Endodermal cell (in vitro differentiated cells): ENCODE results near the gene NPC1L1. TPM values are rescaled to one million over a fixed set of nuclear protein-coding genes. Genes with fewer than 3 reads are reported as not detected.

Source experiments
- DNase-seq: peaks from one replicate; pipeline ENCODE4 v3.0.0-alpha.2; 2017
- H3K27ac ChIP-seq: 2 replicates; pipeline ENCODE4 v1.5.1; 2013; ENCODE audit warnings: mild to moderate bottlenecking, low read depth, low read length, moderate library complexity
- H3K27me3 ChIP-seq: 2 replicates; pipeline ENCODE4 v1.6.1; 2013; ENCODE audit warnings: mild to moderate bottlenecking, low read length, moderate library complexity; ENCODE audit not compliant: insufficient read depth, control insufficient read depth, poor library complexity, severe bottlenecking
- H3K36me3 ChIP-seq: 2 replicates; pipeline ENCODE4 v1.7.0; 2013; ENCODE audit warnings: mild to moderate bottlenecking, low read length, moderate library complexity; ENCODE audit not compliant: control insufficient read depth, insufficient read depth
- H3K4me1 ChIP-seq: one replicate; pipeline ENCODE4 v1.7.0; 2013; ENCODE audit warnings: low read length; ENCODE audit not compliant: control insufficient read depth, insufficient read depth
- H3K4me3 ChIP-seq: 2 replicates; pipeline ENCODE4 v1.5.1; 2013; ENCODE audit warnings: mild to moderate bottlenecking, low read length, moderate library complexity
- H3K9ac ChIP-seq: 2 replicates; pipeline ENCODE4 v1.6.1; 2013; ENCODE audit warnings: mild to moderate bottlenecking, low read length, moderate library complexity; ENCODE audit not compliant: poor library complexity, severe bottlenecking; ENCODE audit errors: extremely low read depth
- H3K9me3 ChIP-seq: 2 replicates; pipeline ENCODE4 v1.6.1; 2013; ENCODE audit warnings: mild to moderate bottlenecking, low read length, moderate library complexity; ENCODE audit not compliant: control insufficient read depth
- H3K27ac Mint-ChIP-seq: 2 replicates; pipeline ENCODE4 v1.8.0; 2020; ENCODE audit warnings: mixed read lengths
- H3K27me3 Mint-ChIP-seq: 2 replicates; pipeline ENCODE4 v1.8.0; 2021; ENCODE audit warnings: mild to moderate bottlenecking, mixed read lengths; ENCODE audit not compliant: insufficient read depth
- H3K36me3 Mint-ChIP-seq: 2 replicates; pipeline ENCODE4 v1.8.0; 2020; ENCODE audit warnings: low read depth, mixed read lengths
- H3K4me1 Mint-ChIP-seq: 2 replicates; pipeline ENCODE4 v1.8.0; 2020; ENCODE audit warnings: mixed read lengths
- H3K4me3 Mint-ChIP-seq: 2 replicates; pipeline ENCODE4 v1.8.0; 2020; ENCODE audit warnings: mild to moderate bottlenecking, moderate library complexity, mixed read lengths
- H3K9me3 Mint-ChIP-seq: 2 replicates; pipeline ENCODE4 v1.8.0; 2020; ENCODE audit warnings: mild to moderate bottlenecking, mixed read lengths
- WGBS, 2 experiments: methylation state at CpG; one replicate each; pipeline versions ENCODE4 v1.1.5 to v1.1.7; 2013; ENCODE audit warnings: missing lambda C conversion rate in 2 of 2, mixed read lengths in 1 of 2; ENCODE audit not compliant: insufficient coverage in 1 of 2, insufficient read length in 1 of 2; 5-methylcytosine and 5-hydroxymethylcytosine counted together
- total RNA-seq, 2 donors: library from RNA; stranded (reverse); fragmentation: NEBNext Ultra II Directional in 1 of 2; extraction: Animal tissue kit (Norgen Biotek cat#: 25700) in 1 of 2; gene quantifications; 2 replicates in 1 of 2; 3 replicates in 1 of 2; pipeline ENCODE4 v1.2.1, GENCODE V29; 2021
- TF ChIP-seq, protein P1 (sequence below): fragments of 200-600 bp; sonication (generic); conservative IDR thresholded peaks from 2 replicates; pipeline ENCODE4 v1.5.0; 2021; ENCODE audit warnings: antibody characterized with exemption, mild to moderate bottlenecking

NPC1L1 gene
- total RNA-seq, 2 donors from 2014 or later = 2.7 to 3.1 TPM

DNA sequence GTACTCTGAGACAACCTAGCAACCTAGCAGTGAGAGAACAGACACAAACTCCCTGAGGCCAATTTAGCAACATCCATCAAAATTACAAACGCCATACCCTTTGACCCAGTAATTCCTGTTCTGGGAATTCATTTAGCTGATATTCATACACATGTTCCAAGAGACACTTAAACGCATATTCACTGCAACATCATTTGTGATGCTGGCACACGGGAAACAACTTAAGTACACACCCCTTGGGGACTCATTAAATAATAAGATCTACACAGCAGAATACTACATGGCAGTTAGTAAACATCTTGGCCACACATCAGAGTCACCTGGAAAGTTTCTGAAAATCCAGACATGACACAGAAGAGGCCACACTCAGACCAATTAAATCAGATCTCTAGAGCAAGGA is 68.3 kb downstream of the NPC1L1 start:
- Histone ChIP-seq H3K27ac (no peak overlapping the region), H3K27me3 (no peaks in the 10 kb centered on the region), H3K9me3 (no peaks in the 10 kb centered on the region), H3K9ac (no peak overlapping the region), H3K36me3 (peaks cover 66% of the 10 kb centered on the region), H3K4me1 (peaks cover 6% of the 10 kb centered on the region), H3K4me3 (no peak overlapping the region)
- TF ChIP-seq, protein P1, sequence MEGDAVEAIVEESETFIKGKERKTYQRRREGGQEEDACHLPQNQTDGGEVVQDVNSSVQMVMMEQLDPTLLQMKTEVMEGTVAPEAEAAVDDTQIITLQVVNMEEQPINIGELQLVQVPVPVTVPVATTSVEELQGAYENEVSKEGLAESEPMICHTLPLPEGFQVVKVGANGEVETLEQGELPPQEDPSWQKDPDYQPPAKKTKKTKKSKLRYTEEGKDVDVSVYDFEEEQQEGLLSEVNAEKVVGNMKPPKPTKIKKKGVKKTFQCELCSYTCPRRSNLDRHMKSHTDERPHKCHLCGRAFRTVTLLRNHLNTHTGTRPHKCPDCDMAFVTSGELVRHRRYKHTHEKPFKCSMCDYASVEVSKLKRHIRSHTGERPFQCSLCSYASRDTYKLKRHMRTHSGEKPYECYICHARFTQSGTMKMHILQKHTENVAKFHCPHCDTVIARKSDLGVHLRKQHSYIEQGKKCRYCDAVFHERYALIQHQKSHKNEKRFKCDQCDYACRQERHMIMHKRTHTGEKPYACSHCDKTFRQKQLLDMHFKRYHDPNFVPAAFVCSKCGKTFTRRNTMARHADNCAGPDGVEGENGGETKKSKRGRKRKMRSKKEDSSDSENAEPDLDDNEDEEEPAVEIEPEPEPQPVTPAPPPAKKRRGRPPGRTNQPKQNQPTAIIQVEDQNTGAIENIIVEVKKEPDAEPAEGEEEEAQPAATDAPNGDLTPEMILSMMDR = no peak
- H3K27me3 Mint-ChIP-seq = no peaks in the 10 kb centered on the region
- H3K27ac Mint-ChIP-seq = no peak overlapping the region
- DNase-seq = no peak
- no peaks in the 10 kb centered on the region for H3K9me3 Mint-ChIP-seq
- WGBS, 2 experiments = 85 to 94% methylated on average over 2 to 3 of the region's 3 CpGs
- peaks cover 18% of the 10 kb centered on the region for H3K4me1 Mint-ChIP-seq
- peaks cover 24% of the 10 kb centered on the region for H3K36me3 Mint-ChIP-seq
- H3K4me3 Mint-ChIP-seq = no peak overlapping the region

DNA sequence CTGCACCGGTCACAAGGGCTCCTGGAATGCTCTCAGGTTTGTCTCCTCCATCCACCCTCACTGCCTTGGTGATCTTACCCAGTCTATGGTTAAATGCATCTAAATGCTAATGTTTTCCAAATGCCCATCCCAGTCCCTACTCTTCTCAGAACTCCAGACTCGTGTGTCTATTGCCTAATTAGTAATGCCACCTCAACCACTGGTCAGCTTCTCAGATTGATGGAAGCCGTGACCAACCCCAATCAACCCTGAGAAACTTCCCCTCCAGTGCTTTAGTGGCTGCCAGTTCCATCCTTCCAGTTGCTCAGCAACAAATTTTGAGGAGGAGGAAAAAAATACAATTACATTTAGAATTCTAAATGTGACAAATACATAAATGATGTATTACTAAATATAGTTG is 69.3 kb downstream of the NPC1L1 start:
- H3K4me3 Mint-ChIP-seq = no peak overlapping the region
- H3K27ac Mint-ChIP-seq = no peak overlapping the region
- Histone ChIP-seq H3K36me3 (peaks cover 72% of the 10 kb centered on the region), H3K27me3 (no peaks in the 10 kb centered on the region), H3K4me1 (peaks cover 6% of the 10 kb centered on the region), H3K27ac (no peak overlapping the region), H3K4me3 (no peak overlapping the region), H3K9ac (no peak overlapping the region), H3K9me3 (no peaks in the 10 kb centered on the region)
- H3K4me1 Mint-ChIP-seq = peaks cover 18% of the 10 kb centered on the region
- H3K27me3 Mint-ChIP-seq = no peaks in the 10 kb centered on the region
- TF ChIP-seq, protein P1 = no peak
- peaks cover 28% of the 10 kb centered on the region for H3K36me3 Mint-ChIP-seq
- 88 to 100% methylated on average over 1 to 3 of the region's 3 CpGs for WGBS, 2 experiments
- no peak for DNase-seq
- H3K9me3 Mint-ChIP-seq = no peaks in the 10 kb centered on the region

DNA sequence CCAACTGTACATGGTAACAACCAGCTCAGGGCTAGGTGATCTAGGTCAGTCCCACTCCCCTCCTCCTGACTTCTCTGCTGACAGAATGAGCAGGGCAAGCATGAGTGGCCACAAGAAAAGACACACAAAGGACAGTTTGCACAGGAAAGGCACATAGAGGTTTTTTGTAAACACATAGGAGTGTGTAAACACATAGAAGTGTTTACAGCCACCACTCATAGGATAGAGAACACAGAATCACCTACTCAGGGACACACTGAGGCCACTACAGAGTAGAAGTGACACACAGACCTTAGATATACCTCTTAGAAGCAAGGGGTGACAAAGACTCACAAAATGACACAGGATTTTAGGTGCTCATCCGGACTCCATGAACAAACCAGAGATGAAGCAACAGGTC is 69.7 kb downstream of the NPC1L1 start:
- WGBS, 2 experiments = 92 to 100% methylated on average over 1 of the region's 1 CpG
- Mint-ChIP-seq H3K9me3 (no peaks in the 10 kb centered on the region), H3K36me3 (peaks cover 24% of the 10 kb centered on the region), H3K27ac (no peak overlapping the region), H3K4me3 (no peak overlapping the region), H3K27me3 (no peaks in the 10 kb centered on the region), H3K4me1 (peaks cover 18% of the 10 kb centered on the region)
- Histone ChIP-seq H3K27me3 (no peaks in the 10 kb centered on the region), H3K9me3 (no peaks in the 10 kb centered on the region), H3K36me3 (peaks cover 72% of the 10 kb centered on the region), H3K9ac (no peak overlapping the region), H3K4me1 (peaks cover 6% of the 10 kb centered on the region), H3K4me3 (no peak overlapping the region), H3K27ac (no peak overlapping the region)
- TF ChIP-seq, protein P1 = no peak
- DNase-seq = no peak
